Motor neuron (in vitro differentiated cells): ENCODE data around the gene PLIN5. TPM values are rescaled to one million over a fixed set of nuclear protein-coding genes. Genes with fewer than 3 reads are reported as not detected.
"Not testable (repeated sequence)": the region's sequence is repeated elsewhere in the genome, so short reads cannot be mapped to it uniquely, and the experiment has no call there.

ENCODE experiments used
- ATAC-seq, 8 experiments: fragments of 200-7000 bp; cut with Tn5 transposase; replicated peaks in 6 of 8; 2 replicates each; pipeline ENCODE4 v1.8.0; 2021; ENCODE audit warnings: mild to moderate bottlenecking in 8 of 8, moderate library complexity in 8 of 8
- H3K27ac ChIP-seq, 2 donors: fragments of 250-450 bp; sonication (Bioruptor Pico); 2 replicates each; pipeline ENCODE4 v1.9.0; 2021; ENCODE audit warnings: antibody characterized with exemption in 2 of 2, mild to moderate bottlenecking in 2 of 2, moderate library complexity in 1 of 2
- H3K4me1 ChIP-seq, 2 donors: fragments of 250-450 bp; sonication (Bioruptor Pico); replicated peaks in 1 of 2; 2 replicates each; pipeline ENCODE4 v1.6.1; 2021; ENCODE audit warnings: antibody characterized with exemption in 2 of 2, mild to moderate bottlenecking in 2 of 2, moderate library complexity in 1 of 2
- H3K4me3 ChIP-seq, 5 donors: fragments of 250-450 bp; sonication (Bioruptor Pico); 2 replicates each; pipeline ENCODE4 v1.9.0; 2021; ENCODE audit warnings: antibody characterized with exemption in 5 of 5, mild to moderate bottlenecking in 5 of 5, moderate library complexity in 4 of 5
- WGBS, 10 experiments: fragments of 450-650 bp; shearing (Covaris generic); methylation state at CpG; one replicate each; pipeline ENCODE4 v1.0.0; 2022; 5-methylcytosine and 5-hydroxymethylcytosine counted together
- in situ Hi-C, 9 experiments: fragments of 400-800 bp; cut with MboI; loops; one replicate each; pipeline ENCODE4 v1.15.0; 2021; ENCODE audit warnings: low sequenced_read_pairs in 9 of 9, low pct_unique_long_range_greater_than_20kb in 2 of 9; ENCODE audit not compliant: unreplicated experiment in 9 of 9
- total RNA-seq, 8 experiments: library from RNA; unstranded; fragments of 300-600 nt; gene quantifications; 2 replicates each; pipeline versions ENCODE4 v1.2.3 to v1.2.4, GENCODE V29; 2022

Gene PLIN5
- total RNA-seq, 8 experiments from 2014 or later: 0.36 to 2.6 (median 0.64) TPM

DNA sequence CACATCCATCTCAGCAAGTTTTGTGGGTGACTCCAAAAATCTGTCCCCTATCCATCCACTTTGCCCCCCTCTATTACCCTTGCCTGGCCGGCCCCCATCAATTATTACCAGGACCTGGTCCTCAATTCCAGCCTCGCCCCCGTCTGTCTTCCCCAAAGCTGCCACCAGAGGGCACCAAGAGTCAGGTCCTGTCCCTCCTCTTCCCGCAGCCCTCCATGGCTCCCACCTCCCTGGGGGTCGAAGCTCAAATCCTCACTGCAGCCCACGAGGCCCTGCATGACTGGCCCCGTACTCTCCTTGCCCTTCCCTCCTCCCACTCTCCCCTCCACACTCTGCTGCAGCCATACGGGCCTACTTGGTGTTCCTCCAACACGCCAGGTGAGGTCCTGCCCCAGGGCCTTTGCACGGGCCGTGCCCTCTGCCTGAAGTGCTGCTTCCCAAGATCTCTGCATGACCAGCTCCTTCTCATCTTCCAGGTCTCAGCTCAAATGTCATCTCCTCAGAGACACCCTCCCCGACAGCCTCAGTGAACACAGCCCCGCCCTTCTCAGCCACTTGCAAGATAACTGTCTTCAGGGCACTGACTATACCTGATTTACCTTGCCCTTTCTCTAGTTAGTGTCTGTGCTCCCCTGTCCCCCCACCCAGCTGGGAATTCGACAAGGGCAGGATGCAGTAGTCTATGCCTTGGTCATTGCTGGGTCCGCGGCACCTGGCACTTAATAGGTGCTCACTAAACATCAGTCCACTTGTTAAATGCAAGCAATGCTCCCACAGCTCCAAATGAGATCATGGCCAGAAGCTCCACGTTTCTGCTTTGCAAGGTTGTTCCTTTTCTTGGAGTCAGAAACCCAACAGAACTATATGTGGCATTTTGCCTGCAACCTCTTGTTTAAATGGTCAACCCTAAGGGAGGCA is 41.3 kb upstream of the PLIN5 start:
- in situ Hi-C loops: loop anchor here in 3 of 9 experiments (10.0 kb wide), 1 partner anchor 59 kb away; the partner anchor contains the start of gene TNFAIP8L1 (in 3 of the 3)
- no peak overlapping the region for H3K4me3 ChIP-seq
- 7 to 100% (median 77%) methylated on average over 1 to 5 of the region's 17 CpGs; no CpG with 5 or more reads in 2 of the 10 experiments for WGBS, 10 experiments
- peak; percentile 10 to 70 (median 16) for ATAC-seq
- peak overlapping the region; percentile 68 to 75 for H3K27ac ChIP-seq
- peaks cover 22 to 27% of the 10 kb centered on the region in 2 donors for H3K4me1 ChIP-seq

GRCh38 chr19:4575267-4576015 is 40.4 kb upstream of the PLIN5 start:
- in situ Hi-C loops: loop anchor here in 3 of 9 experiments (10.0 kb wide), 1 partner anchor 59 kb away; the partner anchor contains the start of gene TNFAIP8L1 (in 3 of the 3)

GRCh38 chr19:4573682-4574081 is 38.7 kb upstream of the PLIN5 start:
- H3K4me3 ChIP-seq: no peak overlapping the region
- H3K4me1 ChIP-seq: peaks cover 18 to 22% of the 10 kb centered on the region in 2 donors
- WGBS, 10 experiments: 30 to 100% (median 95%) methylated on average over 1 to 4 of the region's 6 CpGs; no CpG with 5 or more reads in 3 of the 10 experiments
- in situ Hi-C loops: loop anchor here in 3 of 9 experiments (10.0 kb wide), 1 partner anchor 61 kb away; the partner anchor contains the start of gene TNFAIP8L1 (in 3 of the 3)
- ATAC-seq: no peak
- no peak overlapping the region for H3K27ac ChIP-seq

More at GRCh38 chr19:4575267-4576015, 40.4 kb upstream of the PLIN5 start:
- peak overlapping the region; percentile 68 to 75 for H3K27ac ChIP-seq
- peak; percentile 61 to 75 (median 68) for ATAC-seq
- peaks cover 22 to 27% of the 10 kb centered on the region in 2 donors for H3K4me1 ChIP-seq
- no peak overlapping the region for H3K4me3 ChIP-seq
- WGBS, 10 experiments: 11 to 80% (median 40%) methylated on average over 1 to 3 of the region's 19 CpGs; no CpG with 5 or more reads in 7 of the 10 experiments

DNA sequence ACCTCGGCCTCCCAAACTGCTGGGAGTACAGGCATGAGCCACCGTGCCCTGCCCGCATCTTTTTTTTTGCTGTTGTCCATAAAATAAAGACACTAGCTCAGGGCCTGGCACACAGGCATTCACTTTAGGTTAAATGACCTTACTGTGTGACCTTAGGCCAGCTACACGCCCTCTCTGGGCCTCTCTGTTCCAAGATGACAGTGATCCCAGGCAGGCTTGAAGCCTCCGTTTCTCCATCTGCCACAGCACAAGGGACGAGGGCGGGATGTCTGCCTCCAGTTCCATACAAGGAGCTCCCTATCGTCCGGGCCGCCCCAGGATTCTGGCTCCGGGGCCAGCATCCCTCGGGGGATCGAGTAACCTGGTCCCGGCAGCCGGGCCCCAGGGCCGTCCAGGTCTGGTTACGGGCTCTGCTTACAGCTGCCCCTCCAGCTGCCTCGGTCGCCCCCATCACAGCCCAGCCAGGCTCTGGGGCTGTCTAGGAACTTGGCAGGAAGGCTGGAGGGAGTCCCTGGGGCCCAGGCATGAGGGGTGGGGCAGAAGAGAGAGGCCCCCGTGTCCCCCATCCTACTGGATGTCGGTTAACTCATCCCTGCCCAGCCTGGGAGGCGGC is 36.4 kb upstream of the PLIN5 start:
- no peak for ATAC-seq
- H3K4me1 ChIP-seq: peaks cover 11 to 20% of the 10 kb centered on the region in 2 donors
- no peak overlapping the region for H3K27ac ChIP-seq
- in situ Hi-C loops: loop anchor here in 3 of 9 experiments (10.0 kb wide), 1 partner anchor 63 kb away; the partner anchor contains the start of gene TNFAIP8L1 (in 3 of the 3)
- H3K4me3 ChIP-seq: no peak overlapping the region
- 20 to 100% (median 84%) methylated on average over 1 to 8 of the region's 22 CpGs; no CpG with 5 or more reads in 4 of the 10 experiments for WGBS, 10 experiments

GRCh38 chr19:4570916-4571304 is 35.9 kb upstream of the PLIN5 start:
- 17 to 100% (median 80%) methylated on average over 1 to 2 of the region's 5 CpGs; no CpG with 5 or more reads in 3 of the 10 experiments for WGBS, 10 experiments
- no peak for ATAC-seq

DNA sequence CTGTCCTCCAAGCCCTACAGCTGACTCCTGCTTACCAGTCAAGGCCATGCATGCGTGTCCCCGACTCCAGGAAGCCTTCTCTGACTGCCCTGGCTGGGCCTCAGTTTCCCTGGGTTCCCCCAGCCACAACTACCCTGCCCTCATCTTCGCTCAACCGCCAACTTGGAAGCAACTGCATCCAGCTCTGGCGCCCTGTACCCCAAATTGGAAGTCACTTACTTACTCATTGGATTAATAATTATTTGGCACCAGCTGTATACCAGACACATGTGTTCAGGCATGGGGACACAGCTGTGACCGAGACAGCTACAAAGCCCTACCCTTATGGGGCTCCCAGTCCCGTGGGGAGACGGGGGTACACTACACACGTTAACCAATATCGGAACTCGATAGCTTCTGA is 35.4 kb upstream of the PLIN5 start:
- no peak for ATAC-seq
- in situ Hi-C loops: loop anchor here in 3 of 9 experiments (10.0 kb wide), 1 partner anchor 64 kb away; the partner anchor contains the start of gene TNFAIP8L1 (in 3 of the 3)
- Histone ChIP-seq H3K4me1 (peaks cover 4 to 11% of the 10 kb centered on the region in 2 donors), H3K4me3 (no peak overlapping the region), H3K27ac (no peak overlapping the region)
- 0 to 90% (median 81%) methylated on average over 1 to 11 of the region's 11 CpGs; no CpG with 5 or more reads in 2 of the 10 experiments for WGBS, 10 experiments

More at GRCh38 chr19:4570916-4571304, 35.9 kb upstream of the PLIN5 start:
- H3K27ac ChIP-seq: no peak overlapping the region
- in situ Hi-C loops: loop anchor here in 3 of 9 experiments (10.0 kb wide), 1 partner anchor 64 kb away; the partner anchor contains the start of gene TNFAIP8L1 (in 3 of the 3)
- no peak overlapping the region for H3K4me3 ChIP-seq
- H3K4me1 ChIP-seq: peaks cover 8 to 16% of the 10 kb centered on the region in 2 donors

DNA sequence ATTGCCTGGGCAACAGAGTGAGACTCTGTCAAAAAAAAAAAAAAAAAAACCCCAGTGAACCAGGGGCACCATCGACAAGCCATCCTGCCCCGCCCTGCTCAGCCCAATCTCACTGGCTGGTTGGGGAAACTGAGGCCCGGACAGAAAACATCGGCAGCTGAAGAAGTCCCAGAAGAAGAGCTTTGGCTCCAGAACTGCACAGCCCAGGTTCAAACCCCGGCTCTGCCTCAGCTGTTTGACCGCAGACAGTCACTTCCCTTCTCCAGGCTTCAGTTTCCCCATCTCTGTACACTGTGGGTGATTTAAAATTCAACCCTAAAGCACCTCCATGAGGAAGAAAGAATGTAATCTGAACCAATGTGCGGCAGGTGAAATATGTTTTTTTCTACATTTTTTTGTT is 33.9 kb upstream of the PLIN5 start:
- Histone ChIP-seq H3K4me3 (no peak overlapping the region), H3K4me1 (no peaks in the 10 kb centered on the region), H3K27ac (no peak overlapping the region)
- in situ Hi-C loops: no loop called here
- 60 to 100% (median 89%) methylated on average over 1 to 6 of the region's 7 CpGs; no CpG with 5 or more reads in 1 of the 10 experiments for WGBS, 10 experiments
- no peak for ATAC-seq

- in situ Hi-C loops: no loop called here
- no peaks in the 10 kb centered on the region for H3K4me1 ChIP-seq
- WGBS, 10 experiments: 18 to 100% (median 46%) methylated on average over 2 to 8 of the region's 14 CpGs; no CpG with 5 or more reads in 6 of the 10 experiments
Measured at GRCh38 chr19:4567584-4568071, 32.6 kb upstream of the PLIN5 start.

DNA sequence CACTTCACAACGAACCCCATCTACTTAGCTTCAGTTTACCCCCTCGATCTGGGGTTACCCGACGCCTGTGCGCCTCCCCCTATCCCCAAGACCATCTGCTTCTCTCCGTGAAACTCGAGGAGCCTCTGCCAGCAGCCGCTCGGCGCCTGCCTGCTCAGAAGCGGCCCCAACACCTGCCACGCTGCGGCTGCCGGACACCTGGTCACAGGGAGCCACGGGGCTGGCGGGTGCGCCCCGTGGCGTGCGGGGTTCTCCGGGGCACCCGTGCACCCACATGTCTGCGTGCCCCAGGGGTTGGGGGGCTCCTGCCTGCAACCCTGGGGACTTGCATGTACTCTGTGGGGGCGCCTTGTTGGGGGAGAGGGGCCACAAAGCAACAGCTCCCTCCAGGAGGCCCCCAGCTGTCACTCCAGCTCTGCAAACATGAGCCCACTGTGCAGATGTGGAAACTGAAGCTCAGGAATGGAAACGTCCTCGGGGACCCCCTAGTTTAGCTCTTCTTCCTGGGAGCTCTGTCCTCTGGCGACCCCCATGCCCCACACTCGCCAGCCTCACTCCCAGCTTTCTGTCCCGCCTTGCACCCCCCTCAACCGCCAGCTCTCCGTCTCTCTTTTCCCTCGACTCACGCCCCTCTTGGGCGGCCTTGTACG is 31.5 kb upstream of the PLIN5 start:
- 47 to 100% (median 88%) methylated on average over 2 to 8 of the region's 35 CpGs; no CpG with 5 or more reads in 7 of the 10 experiments for WGBS, 10 experiments
- in situ Hi-C loops: no loop called here
- H3K27ac ChIP-seq: no peak overlapping the region
- no peak for ATAC-seq
- no peak overlapping the region for H3K4me3 ChIP-seq
- no peaks in the 10 kb centered on the region for H3K4me1 ChIP-seq

More at GRCh38 chr19:4567584-4568071, 32.6 kb upstream of the PLIN5 start:
- Histone ChIP-seq H3K4me3 (no peak overlapping the region), H3K27ac (no peak overlapping the region)
- peak; percentile 56 to 99 (median 69) for ATAC-seq

DNA sequence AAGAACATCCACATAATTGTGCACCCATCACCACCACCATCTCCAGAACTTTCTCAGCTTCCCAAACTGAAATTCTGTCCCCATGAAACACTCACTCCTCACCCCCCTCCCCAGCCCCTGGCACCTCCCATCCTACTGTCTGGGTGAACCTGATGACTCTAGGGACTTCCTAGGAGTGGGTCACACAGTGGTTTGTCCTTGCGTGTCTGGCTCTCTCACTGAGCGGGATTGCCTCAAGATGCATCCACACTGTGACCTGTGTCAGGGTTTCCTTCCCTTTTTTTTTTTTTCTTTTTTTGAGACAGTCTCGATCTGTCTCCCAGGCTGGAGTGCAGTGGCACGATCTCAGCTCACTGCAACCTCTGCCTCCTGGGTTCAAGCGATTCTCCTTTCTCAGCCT is 28.5 kb upstream of the PLIN5 start:
- H3K4me3 ChIP-seq, H3K27ac ChIP-seq, H3K4me1 ChIP-seq, in situ Hi-C loops, ATAC-seq: not testable (repeated sequence)
- WGBS, 10 experiments: 20 to 100% (median 100%) methylated on average over 1 of the region's 5 CpGs; no CpG with 5 or more reads in 6 of the 10 experiments

DNA sequence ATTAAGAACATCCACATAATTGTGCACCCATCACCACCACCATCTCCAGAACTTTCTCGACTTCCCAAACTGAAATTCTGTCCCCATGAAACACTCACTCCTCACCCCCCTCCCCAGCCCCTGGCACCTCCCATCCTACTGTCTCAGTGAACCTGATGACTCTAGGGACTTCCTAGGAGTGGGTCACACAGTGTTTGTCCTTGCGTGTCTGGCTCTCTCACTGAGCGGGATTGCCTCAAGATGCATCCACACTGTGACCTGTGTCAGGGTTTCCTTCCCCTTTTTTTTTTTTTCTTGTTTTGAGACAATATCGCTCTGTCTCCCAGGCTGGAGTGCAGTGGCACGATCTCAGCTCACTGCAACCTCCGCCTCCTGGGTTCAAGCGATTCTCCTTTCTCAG is 27.1 kb upstream of the PLIN5 start:
- WGBS, 10 experiments: 60 to 100% (median 80%) methylated on average over 1 to 3 of the region's 7 CpGs; no CpG with 5 or more reads in 5 of the 10 experiments

More for the DNA sequence above, 27.1 kb upstream of the PLIN5 start:
- H3K4me1 ChIP-seq, in situ Hi-C loops, H3K27ac ChIP-seq, H3K4me3 ChIP-seq, ATAC-seq: not testable (repeated sequence)
